NCI-H510A treated with DMSO at 0.1 percent for 48 hours (cell line): ENCODE results near the gene PCIF1.
A peak's percentile ranks its signal among the peaks of the same experiment; 100 is the strongest.
"Not testable (repeated sequence)": the region's sequence is repeated elsewhere in the genome, so short reads cannot be mapped to it uniquely, and the experiment has no call there.

Experiments
- DNase-seq: peaks from one replicate; lab custom pipeline; 2025; lab: John Stamatoyannopoulos, UW

PCIF1 gene

GRCh38 chr20:45924391-45925261, 9.9 kb upstream of the PCIF1 start:
- peak; percentile 64 for DNase-seq

GRCh38 chr20:45925821-45926506, 8.5 kb upstream of the PCIF1 start:
- no peak for DNase-seq

- DNase-seq = no peak
Observed at GRCh38 chr20:45926731-45927070, 7.8 kb upstream of the PCIF1 start.

- no peak for DNase-seq
Observed at GRCh38 chr20:45927071-45927878, 7.2 kb upstream of the PCIF1 start.

- DNase-seq = not testable (repeated sequence)
Observed at GRCh38 chr20:45931680-45932079, 2.8 kb upstream of the PCIF1 start.

GRCh38 chr20:45933266-45934045, 1.0 kb upstream of the PCIF1 start:
- peak; percentile 88 for DNase-seq

- DNase-seq = no peak
Observed at GRCh38 chr20:45934046-45934585, 367 bp upstream of the PCIF1 start.

GRCh38 chr20:45935416-45936046, 1.0 kb downstream of the PCIF1 start:
- DNase-seq = no peak

GRCh38 chr20:45937765-45938164, 3.3 kb downstream of the PCIF1 start:
- no peak for DNase-seq

GRCh38 chr20:45938727-45939438, 4.4 kb downstream of the PCIF1 start:
- no peak for DNase-seq

GRCh38 chr20:45940053-45940452, 5.6 kb downstream of the PCIF1 start:
- DNase-seq = no peak

GRCh38 chr20:45940469-45940868, 6.0 kb downstream of the PCIF1 start:
- DNase-seq = no peak

GRCh38 chr20:45943613-45944012, 9.1 kb downstream of the PCIF1 start:
- no peak for DNase-seq

GRCh38 chr20:45944151-45944964, 9.9 kb downstream of the PCIF1 start:
- no peak for DNase-seq

GRCh38 chr20:45944965-45945677, 10.6 kb downstream of the PCIF1 start:
- DNase-seq = no peak

GRCh38 chr20:45945678-45946148, 11.2 kb downstream of the PCIF1 start:
- no peak for DNase-seq

- no peak for DNase-seq
Observed at GRCh38 chr20:45946149-45946970, 11.9 kb downstream of the PCIF1 start.
